SK-MEL-5 (cell line): ENCODE data around the gene RGS3. TPM values are rescaled to one million over a fixed set of nuclear protein-coding genes. Genes with fewer than 3 reads are reported as not detected.

ENCODE experiments used
- DNase-seq: peaks from one replicate; pipeline ENCODE4 v3.0.0-alpha.2; 2016; ENCODE audit warnings: low read depth, low spot score
- in situ Hi-C: cut with HindIII; loops from 2 replicates; pipeline ENCODE4 v1.10.0; 2016; ENCODE audit warnings: low sequenced_read_pairs, high pct_unique_total_duplicates, low pct_unique_long_range_greater_than_20kb
- total RNA-seq: library from RNA; depleted of rRNA; stranded (reverse); fragments of >200 nt; shearing (Covaris generic); gene quantifications from 2 replicates; pipeline ENCODE4 v1.2.3, GENCODE V29; 2014

The RGS3 gene
- total RNA-seq, 1 experiment from 2014 or later = 25.0 TPM

DNA sequence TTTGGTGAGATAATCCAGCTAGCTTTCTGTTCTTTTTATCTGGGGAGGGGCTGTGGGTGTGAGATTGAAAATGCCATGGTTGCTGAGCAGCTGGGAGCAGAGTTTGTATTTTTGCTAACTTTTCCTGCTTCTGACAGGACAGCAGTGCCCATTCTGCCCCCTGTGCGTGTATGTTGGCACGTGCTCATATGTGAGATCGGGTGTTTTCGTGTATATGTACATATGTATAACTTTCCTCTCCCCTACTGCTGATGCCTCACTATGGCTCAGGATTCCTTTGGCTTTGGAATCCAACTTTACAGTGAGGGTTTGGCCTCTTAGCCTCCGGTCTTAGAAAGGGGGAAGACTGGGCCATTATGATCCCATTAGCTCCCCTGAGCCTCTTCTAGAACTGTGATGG, 38.3 kb downstream of the RGS3 start:
- in situ Hi-C loops = no loop called here

DNA sequence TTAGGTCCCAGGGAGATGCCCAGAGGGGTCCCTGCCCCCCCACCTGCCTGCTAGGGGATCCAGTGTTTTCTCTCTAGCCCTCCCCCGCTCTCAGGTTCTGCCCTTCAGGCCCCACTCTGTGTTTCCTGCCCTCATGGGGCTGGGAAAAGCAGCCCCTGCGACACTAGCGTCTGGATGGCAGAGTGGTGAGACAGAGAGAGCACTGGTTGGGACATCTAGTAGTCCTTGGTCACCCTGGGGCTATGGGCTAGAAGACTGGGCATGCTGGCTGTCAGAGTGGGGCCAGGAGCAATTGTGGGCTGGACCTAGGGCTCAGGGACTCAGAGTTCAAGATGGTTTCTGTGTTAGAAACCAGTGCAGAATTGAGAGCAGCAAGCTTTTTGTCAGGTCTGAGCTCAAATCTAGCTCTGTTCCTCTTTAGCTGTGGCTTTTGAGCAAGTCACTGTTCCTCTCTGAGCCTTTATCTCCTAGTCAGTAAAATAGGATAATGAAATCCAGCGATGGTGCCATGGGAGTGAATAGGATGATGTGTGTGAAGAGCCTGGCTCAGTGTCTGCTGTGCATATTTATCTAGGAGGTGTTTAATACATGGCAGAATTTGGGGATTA, 39.0 kb downstream of the RGS3 start:
- in situ Hi-C loops = no loop called here
- DNase-seq = no peak

More for the DNA sequence above, 38.3 kb downstream of the RGS3 start:
- no peak for DNase-seq

- DNase-seq = no peak
- in situ Hi-C loops = no loop called here
These were observed 39.6 kb downstream of the RGS3 start for GRCh38 chr9:113503131-113503541.

GRCh38 chr9:113503613-113504211, 40.2 kb downstream of the RGS3 start:
- in situ Hi-C loops = no loop called here
- no peak for DNase-seq

- no peak for DNase-seq
- in situ Hi-C loops = no loop called here
These were observed 41.4 kb downstream of the RGS3 start for GRCh38 chr9:113504725-113505590.

GRCh38 chr9:113506090-113506589, 42.6 kb downstream of the RGS3 start:
- no peak for DNase-seq

DNA sequence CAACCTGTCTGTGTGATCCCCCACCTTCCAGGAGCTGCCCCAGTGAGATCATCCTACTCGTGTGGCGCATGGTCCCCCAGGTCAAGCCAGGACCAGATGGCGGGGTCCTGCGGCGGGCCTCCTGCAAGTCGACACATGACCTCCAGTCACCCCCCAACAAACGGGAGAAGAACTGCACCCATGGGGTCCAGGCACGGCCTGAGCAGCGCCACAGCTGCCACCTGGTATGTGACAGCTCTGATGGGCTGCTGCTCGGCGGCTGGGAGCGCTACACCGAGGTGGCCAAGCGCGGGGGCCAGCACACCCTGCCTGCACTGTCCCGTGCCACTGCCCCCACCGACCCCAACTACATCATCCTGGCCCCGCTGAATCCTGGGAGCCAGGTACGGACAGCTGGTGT, 43.7 kb downstream of the RGS3 start:
- in situ Hi-C loops = no loop called here
- DNase-seq = no peak

More at GRCh38 chr9:113506090-113506589, 42.6 kb downstream of the RGS3 start:
- in situ Hi-C loops = no loop called here

- peak; percentile 24 for DNase-seq
- in situ Hi-C loops = no loop called here
These were observed 44.7 kb downstream of the RGS3 start for GRCh38 chr9:113508111-113508749.

- DNase-seq = no peak
- in situ Hi-C loops = no loop called here
These were observed 45.9 kb downstream of the RGS3 start for GRCh38 chr9:113509463-113509862.

DNA sequence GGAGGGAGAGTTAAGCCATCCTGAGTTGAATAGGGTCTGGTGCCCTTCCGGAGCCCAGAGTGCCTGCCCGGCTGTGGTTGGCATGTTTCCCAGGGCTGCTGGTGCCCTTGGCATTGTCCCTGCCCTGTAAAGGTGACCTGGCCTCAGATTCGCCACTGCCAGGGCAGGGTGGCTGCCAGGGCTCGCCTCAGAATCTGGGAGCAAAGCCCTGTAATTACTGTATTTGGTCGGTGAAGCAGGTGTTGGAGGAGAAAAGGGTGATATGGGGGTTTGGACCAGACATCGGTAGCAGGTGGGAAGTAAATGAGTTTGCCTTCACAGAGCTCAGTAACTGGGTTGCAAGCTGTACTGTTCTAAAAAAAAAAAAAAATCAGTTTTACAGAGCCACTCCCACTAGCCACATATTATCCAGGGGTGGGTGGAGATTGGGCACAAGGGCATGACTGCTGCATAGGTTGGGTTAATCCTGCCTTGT, 47.6 kb downstream of the RGS3 start:
- in situ Hi-C loops = no loop called here
- DNase-seq = no peak

- no peak for DNase-seq
- in situ Hi-C loops = no loop called here
These were observed 48.6 kb downstream of the RGS3 start for GRCh38 chr9:113511856-113512761.

DNA sequence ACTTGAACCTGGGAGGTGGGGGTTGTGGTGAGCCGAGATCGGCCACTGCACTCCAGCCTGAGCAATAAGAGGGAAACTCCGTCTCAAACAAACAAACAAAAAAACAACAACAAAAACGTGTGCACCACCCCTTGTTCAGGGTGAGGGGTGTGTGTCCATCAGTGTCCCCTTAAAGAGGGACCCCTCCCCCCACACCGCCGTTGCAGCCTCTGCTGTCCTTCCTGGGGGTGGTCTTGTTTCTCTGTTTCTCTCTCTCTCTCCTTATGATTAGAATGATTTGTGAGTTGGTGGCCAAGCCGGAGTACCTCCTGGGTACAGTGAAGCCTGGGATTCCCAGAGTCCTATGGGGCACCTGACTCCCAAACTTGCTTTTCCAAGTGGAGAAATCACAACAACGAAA, 49.6 kb downstream of the RGS3 start:
- in situ Hi-C loops = no loop called here
- DNase-seq = no peak

- in situ Hi-C loops = no loop called here
- DNase-seq = no peak
These were observed 50.0 kb downstream of the RGS3 start for GRCh38 chr9:113513536-113513935.

DNA sequence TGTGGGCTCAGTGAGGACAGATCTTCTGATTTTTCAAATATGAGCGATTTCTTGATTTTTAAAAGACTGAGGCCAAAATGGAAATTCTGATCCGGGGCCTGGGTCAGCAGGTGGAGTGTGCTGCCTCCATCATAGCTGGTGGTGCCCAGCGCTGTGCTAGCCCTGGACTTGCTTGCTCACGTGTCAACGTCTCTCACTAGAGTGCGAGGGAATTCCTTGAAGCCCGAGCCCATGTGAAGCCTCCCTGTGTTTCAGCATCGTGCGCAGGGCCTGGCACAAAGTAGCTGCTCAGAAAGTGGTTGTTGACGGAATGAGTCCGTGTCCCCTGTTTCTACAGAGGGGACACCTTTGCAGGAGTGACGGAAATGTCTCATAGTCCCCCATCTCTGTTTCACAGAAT, 50.5 kb downstream of the RGS3 start:
- DNase-seq = no peak
- in situ Hi-C loops = no loop called here

- in situ Hi-C loops = no loop called here
- DNase-seq = no peak
These were observed 51.2 kb downstream of the RGS3 start for GRCh38 chr9:113514748-113515147.

DNA sequence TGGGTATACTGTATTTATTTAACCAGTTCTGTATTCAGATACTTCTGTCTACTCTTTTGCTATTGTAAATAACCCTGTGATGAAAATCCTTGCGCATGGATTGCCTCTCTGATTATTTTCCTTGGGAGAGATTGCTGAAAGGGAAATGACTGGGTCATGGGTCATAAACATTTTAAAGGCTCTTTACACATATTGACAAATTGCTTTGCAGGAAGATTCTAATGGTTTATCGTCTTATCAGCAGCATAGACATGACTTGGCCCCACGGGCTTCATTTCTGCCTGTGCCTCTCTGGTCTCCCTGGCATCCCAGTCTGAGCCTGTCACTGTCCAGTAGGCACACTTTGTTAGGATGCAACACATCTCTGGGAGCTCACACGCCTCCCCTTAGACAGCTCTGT, 52.3 kb downstream of the RGS3 start:
- no peak for DNase-seq
- in situ Hi-C loops = no loop called here
